Tibial nerve (tissue), 3 donors: ENCODE data around the gene ASIP.

Experiments
- CTCF ChIP-seq, 5 experiments: fragments of 200-600 bp in 3 of 5; fragments of 450-650 bp in 2 of 5; sonication (generic) in 3 of 5; IDR thresholded peaks; one replicate each; pipeline ENCODE4 v1.5.1; 2016 to 2019; ENCODE audit warnings: antibody characterized with exemption in 5 of 5, mild to moderate bottlenecking in 3 of 5, moderate library complexity in 2 of 5
- POLR2A ChIP-seq, 2 donors: fragments of 450-650 bp; IDR thresholded peaks; one replicate each; pipeline ENCODE4 v1.6.1; 2017; ENCODE audit warnings: antibody characterized with exemption in 2 of 2, mild to moderate bottlenecking in 2 of 2, moderate library complexity in 2 of 2

GRCh38 chr20:34242879-34243278, 1.7 kb downstream of the ASIP start:
- TF ChIP-seq CTCF (IDR thresholded peaks at IDR 0.05) (no peak), POLR2A (IDR thresholded peaks at IDR 0.05) (no peak)
